GM21360 (cell line): ENCODE measurements around the gene HIPK2.

Experiments used
- ATAC-seq: cut with Tn5 transposase; IDR thresholded peaks from one replicate; pipeline ENCODE4 v1.9.1; 2021; ENCODE audit warnings: mild to moderate bottlenecking, moderate library complexity; ENCODE audit not compliant: unreplicated experiment

HIPK2 gene

DNA sequence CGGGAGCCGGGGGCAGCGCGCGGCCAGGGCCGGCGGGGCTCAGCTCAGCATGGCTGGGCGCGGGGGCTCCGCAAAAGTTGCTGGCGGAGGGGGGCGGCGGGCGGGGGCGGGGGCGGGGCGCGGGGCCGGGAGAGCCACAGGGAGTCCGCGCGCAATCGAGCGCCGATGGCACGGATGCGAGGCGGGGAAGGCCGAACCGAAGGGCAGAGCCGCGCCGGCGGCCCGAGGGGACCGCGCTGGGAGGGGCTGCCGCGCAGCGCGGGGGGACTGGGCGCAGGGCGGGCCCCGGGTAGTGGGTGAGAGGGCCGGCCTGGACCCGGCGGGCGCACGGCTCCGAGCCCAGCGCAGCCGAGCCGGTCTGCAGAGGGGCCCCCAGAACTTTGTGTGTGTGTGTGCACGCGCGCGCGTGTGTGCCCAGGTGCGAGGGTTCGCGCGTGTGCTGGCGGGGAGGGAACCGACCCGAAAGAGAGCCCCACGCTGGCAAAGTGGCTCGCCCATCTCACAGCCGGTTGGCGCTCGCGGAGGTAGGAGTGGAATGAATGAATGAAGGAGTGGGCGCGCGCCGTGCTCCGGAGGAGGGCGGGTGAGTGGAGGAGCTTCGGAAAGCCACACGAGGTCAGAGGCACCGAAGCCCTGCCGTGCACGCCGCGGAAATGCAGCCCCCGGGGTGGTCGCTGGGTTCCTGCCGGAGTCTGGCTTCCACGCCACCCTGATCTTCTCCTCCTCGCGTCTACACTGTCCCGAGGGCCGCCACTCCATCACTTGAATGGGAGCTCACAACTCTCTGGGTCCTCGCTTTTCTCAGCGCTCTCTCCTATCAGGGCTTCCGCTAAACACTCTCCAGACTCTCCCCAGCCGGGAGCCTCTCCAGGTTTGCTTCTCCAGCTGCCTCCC, at the start of gene HIPK2:
Gene HIPK2 (minus strand): TSS at position 51 of the 894 bp plus-strand sequence. CDS start 375 bp downstream, outside the sequence.
- peak; percentile 59 for ATAC-seq

DNA sequence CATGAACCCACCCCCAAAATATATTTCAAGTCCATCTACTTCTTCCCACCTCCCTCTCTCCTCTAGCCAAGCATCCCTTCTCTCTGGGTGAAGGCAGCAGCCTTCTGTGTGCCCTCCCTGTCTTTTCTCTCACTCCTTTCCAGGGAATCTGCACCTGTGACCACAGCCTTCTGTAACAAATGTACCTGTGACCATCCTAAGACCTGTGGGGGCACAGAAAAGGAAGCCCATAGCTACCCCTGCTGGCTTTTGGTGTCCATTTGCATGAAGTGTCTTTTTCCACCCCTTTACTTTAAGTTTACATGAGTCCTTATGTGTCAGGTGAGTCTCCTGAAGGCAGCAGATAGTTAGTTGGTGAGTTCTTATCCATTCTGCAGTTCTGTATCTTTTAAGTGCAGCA, 49.2 kb upstream of the HIPK2 start:
- ATAC-seq, result no peak

DNA sequence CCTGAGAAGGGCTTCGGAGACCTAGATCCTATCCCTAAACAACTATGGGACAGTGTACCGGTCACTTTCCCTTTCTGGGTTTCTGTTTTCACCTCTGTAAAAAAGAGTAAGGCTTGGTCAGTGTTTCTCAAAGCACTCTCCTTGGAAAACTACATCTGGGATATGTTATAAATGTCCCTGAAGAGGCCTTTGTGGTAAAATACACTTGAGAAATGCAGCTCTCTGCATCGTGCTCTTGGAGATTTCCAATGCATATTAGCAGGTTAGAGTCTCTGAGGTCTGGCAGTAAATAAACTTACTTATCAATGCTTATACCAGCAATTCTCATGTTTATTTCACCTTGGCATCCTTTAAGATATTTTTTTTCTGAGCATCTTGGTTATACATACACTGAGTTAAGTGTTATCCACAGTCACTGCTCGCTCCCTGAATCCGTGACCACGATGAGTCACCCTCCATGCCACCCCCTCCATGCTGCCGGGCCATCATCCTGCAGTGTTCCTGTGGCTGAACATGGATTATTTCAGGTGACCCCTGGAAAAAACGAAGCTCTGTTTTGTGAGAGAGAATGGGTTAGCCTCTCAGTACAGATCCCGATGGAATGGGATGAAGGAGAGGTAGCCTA, 48.0 kb upstream of the HIPK2 start:
- no peak for ATAC-seq

DNA sequence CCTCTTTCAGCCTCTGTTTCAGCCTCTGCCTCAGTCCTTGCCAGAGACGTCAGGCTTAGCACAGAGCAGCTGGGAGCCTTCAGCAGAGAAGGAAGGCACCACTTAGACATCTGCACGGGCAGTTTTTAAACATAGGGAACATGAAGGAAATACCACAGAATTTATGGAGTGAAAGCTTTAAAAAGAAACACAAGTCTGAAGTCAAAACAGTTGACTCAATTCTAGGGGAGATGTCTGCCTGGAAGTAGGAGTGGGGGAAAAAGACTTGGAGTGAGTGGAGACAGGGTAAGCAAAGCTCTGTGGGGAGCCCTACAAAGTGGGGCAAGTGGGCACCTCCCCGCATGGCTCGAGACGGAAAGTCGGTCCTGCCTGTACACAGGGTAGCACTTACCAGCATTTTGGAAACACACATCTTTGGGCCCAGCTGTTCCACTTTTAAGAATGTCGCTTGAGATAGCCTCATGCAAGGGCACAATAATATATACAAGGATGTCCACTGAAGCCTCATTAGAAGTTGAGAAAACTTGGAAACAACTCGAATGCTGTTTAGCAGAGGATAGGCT, 46.2 kb upstream of the HIPK2 start:
- ATAC-seq, result no peak

DNA sequence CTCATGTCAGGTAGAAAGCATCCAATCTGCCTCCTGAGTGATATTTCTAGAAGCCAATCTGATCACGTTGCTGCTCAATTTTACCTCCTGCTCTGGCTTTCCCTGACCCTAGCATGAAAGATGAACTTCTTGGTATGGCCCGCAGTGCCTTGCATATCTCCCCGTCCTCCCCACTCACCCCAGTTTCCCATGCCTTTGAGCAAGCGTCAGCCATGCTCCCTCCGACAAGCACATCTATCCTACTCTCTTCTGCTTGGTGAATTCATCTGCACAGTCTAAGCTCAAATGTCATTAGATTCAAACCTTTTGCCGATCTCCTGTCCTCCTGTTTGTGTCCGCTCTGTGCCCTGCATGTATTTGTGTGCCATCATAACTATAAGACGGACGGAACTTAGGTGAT, 45.1 kb upstream of the HIPK2 start:
- no peak for ATAC-seq

DNA sequence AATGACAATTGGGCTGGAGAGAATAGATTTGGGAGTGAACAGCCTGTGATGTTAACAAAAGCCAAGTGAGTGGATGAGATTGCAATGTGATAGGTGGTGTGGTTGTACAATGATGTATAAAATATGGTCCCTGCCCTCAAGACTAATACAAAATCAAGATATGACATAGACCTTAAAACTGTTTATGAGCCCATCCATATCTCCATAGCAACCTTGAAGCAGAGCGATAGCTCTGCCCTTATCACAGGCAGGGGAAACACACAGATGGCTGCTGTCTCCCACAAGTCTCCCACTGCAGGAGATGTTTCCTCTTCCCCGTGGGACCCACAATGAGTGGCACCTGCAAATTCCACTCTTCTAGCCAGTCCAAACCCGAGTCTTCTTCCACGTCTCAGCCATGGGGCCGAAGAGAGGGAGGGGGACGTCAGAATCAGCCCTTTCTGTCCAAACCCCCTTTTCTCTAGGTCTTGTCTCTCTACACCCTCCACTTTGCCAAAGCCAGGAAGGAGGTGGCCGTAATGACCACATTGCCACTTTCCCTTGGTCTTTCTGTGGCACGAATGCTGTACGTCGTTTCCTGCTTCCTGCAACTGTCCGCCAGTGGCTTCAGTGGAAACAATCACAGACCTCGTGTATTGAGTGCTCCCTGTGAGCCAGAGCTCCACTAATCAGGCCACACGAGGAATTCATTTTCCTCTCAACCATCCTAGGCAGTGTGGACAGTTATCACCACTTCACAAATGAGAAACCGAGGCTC, 43.7 kb upstream of the HIPK2 start:
- ATAC-seq, result no peak

DNA sequence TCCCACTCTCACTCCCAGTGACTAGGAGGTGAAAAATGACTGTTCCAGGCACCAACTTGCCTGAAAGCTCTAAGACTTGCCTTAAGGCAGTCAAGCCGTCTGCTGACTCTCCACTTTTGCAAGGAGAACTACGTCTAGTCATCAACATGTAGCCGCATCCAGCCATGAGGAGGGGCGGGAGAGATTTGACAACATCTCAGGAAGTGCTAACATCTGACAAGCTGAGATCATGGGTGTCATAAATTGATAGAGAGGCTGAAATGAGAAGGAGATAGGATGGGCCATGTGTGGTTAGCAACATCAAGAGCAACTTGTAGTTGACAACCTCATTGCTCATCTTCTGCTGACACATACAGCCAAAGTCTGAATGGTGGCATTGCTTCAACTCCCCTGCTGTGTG, 42.3 kb upstream of the HIPK2 start:
- no peak for ATAC-seq

DNA sequence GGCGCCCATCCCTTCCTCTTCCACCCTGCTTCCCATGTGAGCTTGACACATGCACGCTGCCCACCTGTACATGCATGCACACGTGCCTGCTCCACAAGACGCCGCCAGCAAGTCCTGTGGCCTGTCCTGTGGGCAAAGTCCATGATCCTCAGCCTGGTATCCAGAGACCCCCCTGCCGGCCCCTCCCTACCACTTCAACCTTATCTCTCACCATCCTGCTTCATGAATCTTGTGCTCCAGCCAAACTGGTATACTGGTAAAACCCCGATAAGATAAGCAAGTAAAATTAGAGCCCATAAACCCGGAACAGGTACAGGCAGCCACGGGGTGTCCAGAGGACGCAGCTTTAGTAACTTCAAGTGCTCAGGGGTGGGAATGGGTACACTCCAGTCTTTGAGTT, 39.5 kb upstream of the HIPK2 start:
- ATAC-seq, result no peak

DNA sequence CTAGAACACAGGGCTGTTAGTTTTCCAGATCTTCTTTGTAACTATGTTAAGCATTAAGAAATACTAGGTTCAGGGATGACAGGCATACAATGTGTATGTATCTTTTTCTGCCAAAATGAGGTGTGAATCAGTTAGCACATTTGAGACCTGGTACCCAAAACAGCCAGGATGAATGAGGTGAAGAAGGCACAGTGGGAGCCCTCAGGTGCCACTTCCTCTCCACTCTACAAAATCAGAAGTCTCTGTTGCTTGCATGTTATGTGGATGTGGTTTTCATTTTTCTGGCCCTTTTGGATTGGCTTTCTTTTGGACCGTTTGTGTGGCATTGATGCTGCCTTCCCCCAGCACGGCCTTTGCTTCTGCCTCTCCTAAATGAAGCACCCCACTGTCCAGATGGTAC, 35.9 kb upstream of the HIPK2 start:
- no peak for ATAC-seq

DNA sequence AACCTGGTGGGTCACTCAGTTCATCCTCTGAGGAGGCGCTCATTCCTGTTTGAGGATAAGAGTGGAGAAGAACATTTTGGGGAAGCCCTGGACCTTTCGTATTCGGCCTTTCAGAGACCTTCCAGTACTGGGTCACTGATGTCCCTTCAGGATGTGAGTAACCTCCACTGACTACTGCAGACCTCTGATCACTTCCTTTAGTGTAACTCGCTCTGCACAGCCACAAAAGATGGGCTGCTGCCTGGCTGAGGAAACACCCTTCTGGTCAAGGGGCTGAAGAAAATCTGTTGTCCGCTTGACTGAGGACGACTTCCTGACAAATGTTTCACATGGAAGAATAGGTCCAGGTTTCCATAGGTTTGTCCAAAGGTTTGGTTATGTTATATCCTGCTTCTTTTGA, 35.4 kb upstream of the HIPK2 start:
- no peak for ATAC-seq

DNA sequence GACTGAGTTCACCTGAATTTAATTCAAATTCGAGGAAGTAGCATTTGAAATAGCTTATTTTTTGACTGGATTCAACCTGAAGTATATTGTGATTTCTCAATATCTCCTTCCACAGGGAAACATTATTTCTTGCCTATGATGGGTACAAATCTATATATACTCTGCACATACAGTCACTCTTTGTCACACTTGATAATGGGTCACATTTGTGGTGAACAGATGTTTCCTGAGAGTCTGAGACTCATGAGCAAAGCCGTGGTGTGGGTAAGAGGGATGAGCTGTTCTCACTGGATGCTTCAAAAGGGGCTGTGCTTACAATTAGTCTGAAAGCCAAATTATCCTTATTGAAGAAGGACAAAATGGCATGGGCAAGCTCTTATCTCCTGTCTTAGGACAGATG, 33.3 kb upstream of the HIPK2 start:
- no peak for ATAC-seq

DNA sequence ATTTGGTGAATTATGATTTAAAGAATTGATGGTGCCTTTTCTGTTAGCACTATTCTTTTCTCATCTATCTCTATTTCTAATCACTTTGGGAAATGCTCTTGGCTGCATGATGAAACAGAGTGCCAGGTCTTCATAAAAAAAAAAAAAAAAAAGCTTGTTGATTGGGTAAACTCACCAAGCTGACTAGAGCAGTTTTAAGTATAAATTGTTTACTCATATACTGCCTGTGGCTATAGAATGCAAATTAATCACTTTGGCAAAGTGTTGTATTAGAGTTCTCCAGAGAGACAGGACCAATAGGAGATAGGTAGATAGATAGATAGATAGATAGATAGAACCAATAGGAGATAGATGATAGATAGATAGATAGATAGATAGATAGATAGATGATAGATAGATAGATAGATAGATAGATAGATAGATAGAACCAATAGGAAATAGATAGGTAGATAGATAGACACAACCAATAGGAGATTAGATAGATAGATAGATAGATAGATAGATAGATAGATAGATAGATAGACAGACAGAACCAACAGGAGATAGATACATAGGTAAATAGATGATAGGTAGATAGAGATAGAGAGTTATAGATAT, 31.1 kb upstream of the HIPK2 start:
- ATAC-seq, result no peak

DNA sequence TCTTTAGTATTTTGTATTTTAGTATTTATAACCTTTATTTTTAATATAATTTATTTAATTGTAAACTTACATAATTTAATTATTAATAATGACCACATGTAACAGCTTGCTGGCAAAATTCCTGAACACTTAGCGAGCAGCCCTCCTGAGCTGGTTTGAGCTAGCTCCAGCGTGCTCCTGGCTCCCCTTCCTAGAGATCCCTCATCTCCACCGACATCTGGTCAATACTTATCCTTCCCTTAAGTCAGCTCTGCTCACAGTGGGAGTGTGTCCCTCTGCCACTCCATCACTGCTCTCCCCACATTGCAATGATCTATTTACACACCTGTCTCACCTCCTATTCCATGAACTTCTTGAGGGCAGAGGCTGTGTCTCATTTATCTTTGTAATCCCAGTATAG, 30.6 kb upstream of the HIPK2 start:
- no peak for ATAC-seq

DNA sequence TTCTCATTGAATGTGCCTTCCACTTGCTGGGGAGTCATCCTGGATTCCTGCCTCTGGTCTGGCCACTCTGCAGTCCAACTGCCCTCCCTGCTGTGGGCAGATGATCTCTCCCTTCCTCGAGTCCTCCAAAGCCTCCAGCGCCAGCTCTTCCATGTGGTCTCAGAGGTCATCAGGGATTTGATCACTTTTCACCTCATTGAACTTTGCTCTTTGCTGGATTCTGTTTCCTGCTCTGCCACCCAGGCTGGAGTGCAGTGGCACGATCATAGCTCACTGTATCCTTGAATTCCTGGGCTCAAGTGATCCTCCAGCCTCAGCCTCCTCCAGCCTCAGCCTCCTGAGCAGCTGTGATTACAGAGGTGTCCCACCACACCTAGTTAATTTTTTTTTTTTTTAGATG, 29.2 kb upstream of the HIPK2 start:
- no peak for ATAC-seq

DNA sequence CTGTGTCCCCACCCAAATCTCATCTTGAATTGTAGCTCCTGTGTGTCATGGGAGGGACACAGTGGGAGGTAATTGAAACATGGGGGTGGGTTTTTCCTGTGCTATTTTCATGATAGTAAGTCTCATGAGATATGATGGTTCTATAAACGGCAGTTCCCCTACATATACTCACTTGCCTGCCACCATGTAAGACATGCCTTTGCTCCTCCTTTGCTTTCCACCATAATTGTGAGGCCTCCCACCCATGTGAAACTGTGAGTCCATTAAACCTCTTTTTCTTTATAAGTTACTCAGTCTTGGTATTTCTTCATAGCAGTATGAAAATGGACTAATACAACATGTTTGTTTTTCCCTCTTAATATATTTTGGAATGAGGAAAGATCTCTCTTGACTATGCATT, 26.8 kb upstream of the HIPK2 start:
- no peak for ATAC-seq

DNA sequence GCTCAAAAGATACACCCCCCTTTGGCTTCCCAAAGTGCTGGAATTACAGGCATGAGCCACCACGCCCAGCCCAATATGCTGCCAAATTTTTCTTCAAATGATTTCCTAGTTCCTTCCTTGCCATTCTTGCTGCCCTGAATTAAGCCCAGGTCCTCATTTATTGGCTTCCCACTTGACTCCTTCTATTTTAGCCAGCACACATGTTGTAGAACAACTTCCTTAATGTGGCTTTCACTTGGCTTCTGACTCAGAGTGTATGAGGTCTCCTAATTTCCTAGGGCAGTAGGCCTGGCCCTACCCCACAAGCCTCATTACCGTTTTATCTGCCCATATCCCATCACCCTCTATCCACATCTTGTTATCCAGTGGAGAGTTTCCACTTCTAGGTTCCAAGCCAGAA, 21.8 kb upstream of the HIPK2 start:
- ATAC-seq, result no peak

DNA sequence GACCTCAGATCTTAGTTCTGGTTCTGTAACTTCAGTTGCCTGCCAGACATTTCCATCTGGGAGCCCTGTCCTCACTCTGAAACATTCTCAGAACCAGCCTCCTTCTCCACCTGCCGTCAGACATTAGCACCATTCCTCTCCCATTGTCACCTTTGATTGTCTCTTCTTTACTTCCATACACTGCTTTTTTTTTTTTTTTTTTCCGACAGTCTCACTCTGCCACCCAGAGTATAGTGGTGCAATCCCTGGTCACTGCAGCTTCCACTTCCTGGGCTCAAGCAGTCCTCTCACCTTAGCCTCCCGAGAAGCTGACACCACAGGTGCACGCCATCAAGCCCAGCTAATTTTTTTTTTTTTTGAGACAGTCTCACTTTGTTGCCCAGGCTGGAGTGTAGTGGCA, 21.1 kb upstream of the HIPK2 start:
- no peak for ATAC-seq

DNA sequence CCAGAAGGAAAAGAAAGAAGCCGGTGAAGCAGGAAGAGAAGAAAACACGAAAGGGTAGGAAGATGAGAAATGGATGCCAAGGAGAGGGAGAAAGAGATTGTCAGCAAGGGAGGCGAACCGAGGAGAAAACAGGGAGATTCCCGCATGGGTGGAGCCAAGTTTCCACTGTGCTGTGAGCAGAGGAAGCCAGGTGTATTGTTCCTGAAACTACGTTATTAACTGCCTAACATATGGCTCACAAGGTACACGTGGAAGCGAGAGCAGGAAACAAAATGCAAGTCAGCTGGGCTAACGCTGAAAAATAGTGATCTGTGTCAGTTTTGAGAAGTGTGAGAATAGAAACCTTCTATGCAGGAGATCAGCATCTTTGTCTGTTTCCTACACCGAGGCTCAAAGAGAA, 20.4 kb upstream of the HIPK2 start:
- ATAC-seq, result peak; percentile 76

DNA sequence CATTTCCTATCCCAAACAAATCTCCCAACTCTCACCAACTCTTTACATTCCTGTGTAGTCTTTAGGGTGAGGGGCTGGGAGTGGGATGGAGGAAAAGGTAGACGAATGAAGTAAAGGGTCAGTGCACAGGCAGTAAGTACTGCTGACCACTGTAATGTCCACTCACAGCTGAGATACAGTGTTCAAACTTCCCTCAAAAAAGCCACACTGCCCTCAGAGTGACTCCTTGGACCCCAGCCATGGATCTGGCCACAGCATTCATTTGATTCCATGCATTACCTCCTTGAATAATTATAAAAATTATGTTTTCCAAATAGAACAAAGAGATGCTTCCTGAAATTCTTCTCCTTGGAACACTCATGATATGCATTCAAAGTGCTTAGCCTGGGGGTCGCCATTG, 19.8 kb upstream of the HIPK2 start:
- no peak for ATAC-seq

DNA sequence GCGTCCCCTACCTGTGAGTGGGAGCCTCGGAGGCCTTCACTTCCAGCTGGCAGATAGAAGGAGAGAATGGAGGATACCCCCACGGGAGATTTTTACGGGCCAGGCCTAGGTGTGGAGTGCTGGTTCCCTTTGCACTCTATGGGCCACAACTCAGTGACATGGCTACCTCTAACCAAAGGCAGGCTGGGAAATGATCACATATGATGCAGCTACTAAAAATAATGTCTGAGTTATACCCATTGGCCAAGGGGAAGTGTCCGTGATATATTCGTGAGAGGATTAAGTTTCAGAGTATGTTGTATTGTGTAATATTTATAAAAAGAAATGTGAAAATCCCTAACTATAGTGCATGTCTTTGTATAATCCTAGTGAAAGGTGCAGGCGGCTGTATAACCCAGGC, 13.5 kb upstream of the HIPK2 start:
- ATAC-seq, result no peak

DNA sequence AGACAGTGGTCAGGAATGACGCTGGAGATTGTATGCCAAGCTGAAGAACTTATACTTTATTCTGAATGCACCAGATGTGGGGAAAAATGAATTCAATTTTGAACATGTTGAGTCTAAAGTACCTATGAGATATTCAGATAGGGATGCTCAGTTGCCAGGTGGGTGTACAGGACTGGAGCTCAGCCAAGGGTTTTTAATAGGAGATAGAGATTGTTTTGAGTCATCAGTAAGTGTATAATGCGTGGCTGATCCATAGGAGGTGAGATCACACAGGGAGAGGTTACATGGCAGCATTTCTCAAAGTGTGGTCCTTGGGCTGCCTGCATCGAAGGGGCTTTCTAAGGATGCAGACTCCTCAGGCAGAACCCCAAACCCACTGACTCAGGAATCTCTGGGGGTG, 6.8 kb upstream of the HIPK2 start:
- ATAC-seq, result no peak
